ENCODE results near the gene UBE2C. TPM values are rescaled to one million over a fixed set of nuclear protein-coding genes. Genes with fewer than 3 reads are reported as not detected.
A peak's percentile ranks its signal among the peaks of the same experiment; 100 is the strongest.

The UBE2C gene
- total RNA-seq, 1 donor from 2014 or later, result 2.4 TPM

- DNase-seq, result peak; percentile 25
- no peak for TF ChIP-seq CTCF (IDR thresholded peaks at IDR 0.05)
- no peaks in the 10 kb centered on the region for H3K27me3 Mint-ChIP-seq
- intact Hi-C loops (cut with micrococcal nuclease), result loop anchor here (1.0 to 10.0 kb wide), 3 partner anchors 136 to 566 kb away; no protein-coding TSS in a partner anchor
- no peak overlapping the region for H3K27ac Mint-ChIP-seq
- H3K36me3 Mint-ChIP-seq (ENCODE audit: low read depth), result peaks cover 69% of the 10 kb centered on the region
- H3K4me3 Mint-ChIP-seq, result no peak overlapping the region
- peaks cover 9% of the 10 kb centered on the region for H3K4me1 Mint-ChIP-seq
- ChIA-PET POLR2A (interaction anchor here (0.7 to 1.2 kb wide), 4 partner anchors 8 to 186 kb away, joined by 4 to 7 read pairs (median 5); partner anchors contain the start of genes DNTTIP1 and WFDC3), CTCF (interaction anchor here (0.8 to 2.2 kb wide), 18 partner anchors 10 to 480 kb away, joined by 3 to 26 read pairs (median 4); partner anchors contain the start of genes CTSA and NEURL2)
- ATAC-seq (ENCODE audit: low read depth), result peak; percentile 95
- H3K9me3 Mint-ChIP-seq, result no peaks in the 10 kb centered on the region
These were observed 13.4 kb upstream of the UBE2C start for GRCh38 chr20:45798935-45799642.

GRCh38 chr20:45801851-45802250, 10.6 kb upstream of the UBE2C start:
- no peak for DNase-seq
- peaks cover 72% of the 10 kb centered on the region for H3K36me3 Mint-ChIP-seq (ENCODE audit: low read depth)
- H3K27me3 Mint-ChIP-seq, result no peaks in the 10 kb centered on the region
- intact Hi-C loops (cut with micrococcal nuclease), result no loop called here
- ATAC-seq (ENCODE audit: low read depth), result no peak
- ChIA-PET CTCF (no interaction called here), POLR2A (no interaction called here)
- peaks cover 9% of the 10 kb centered on the region for H3K4me1 Mint-ChIP-seq
- no peak for TF ChIP-seq CTCF (IDR thresholded peaks at IDR 0.05)
- no peak overlapping the region for H3K4me3 Mint-ChIP-seq
- H3K9me3 Mint-ChIP-seq, result no peaks in the 10 kb centered on the region
- H3K27ac Mint-ChIP-seq, result no peak overlapping the region

GRCh38 chr20:45810191-45810970, 2.1 kb upstream of the UBE2C start:
- Mint-ChIP-seq H3K36me3 (ENCODE audit: low read depth) (peaks cover 48% of the 10 kb centered on the region), H3K4me1 (peaks cover 17% of the 10 kb centered on the region), H3K4me3 (no peak overlapping the region), H3K27me3 (no peaks in the 10 kb centered on the region), H3K9me3 (no peaks in the 10 kb centered on the region), H3K27ac (no peak overlapping the region)
- TF ChIP-seq CTCF (IDR thresholded peaks at IDR 0.05), result no peak
- intact Hi-C loops (cut with micrococcal nuclease), result no loop called here
- CTCF ChIA-PET, result no interaction called here
- POLR2A ChIA-PET, result interaction anchor here (0.6 to 0.7 kb wide), 2 partner anchors 9 to 15 kb away, joined by 3 to 4 read pairs; no protein-coding TSS in a partner anchor
- no peak for DNase-seq
- ATAC-seq (ENCODE audit: low read depth), result no peak

GRCh38 chr20:45813006-45813340, 529 bp downstream of the UBE2C start:
- Mint-ChIP-seq H3K4me3 (peak overlapping the region; percentile 84), H3K36me3 (ENCODE audit: low read depth) (peaks cover 29% of the 10 kb centered on the region), H3K27ac (no peak overlapping the region), H3K27me3 (no peaks in the 10 kb centered on the region), H3K9me3 (no peaks in the 10 kb centered on the region), H3K4me1 (peaks cover 17% of the 10 kb centered on the region)
- DNase-seq (no peak), ATAC-seq (ENCODE audit: low read depth) (no peak)
- intact Hi-C loops (cut with micrococcal nuclease), result loop anchor here (2.0 kb wide), 2 partner anchors 20 to 44 kb away; partner anchors contain the start of genes ACOT8 and ZSWIM3
- POLR2A ChIA-PET, result interaction anchor here (0.7 to 1.6 kb wide), 2 partner anchors 122 to 494 kb away, joined by 3 to 6 read pairs; partner anchors contain the start of gene PCIF1
- no peak for TF ChIP-seq CTCF (IDR thresholded peaks at IDR 0.05)
- CTCF ChIA-PET, result interaction anchor here (1.0 kb wide), 1 partner anchor 174 kb away, joined by 3 read pairs; no protein-coding TSS in a partner anchor

GRCh38 chr20:45813489-45813888, 1.0 kb downstream of the UBE2C start:
- H3K4me1 Mint-ChIP-seq, result peaks cover 17% of the 10 kb centered on the region
- H3K27me3 Mint-ChIP-seq, result no peaks in the 10 kb centered on the region
- ChIA-PET CTCF (no interaction called here), POLR2A (interaction anchor here (1.6 kb wide), 1 partner anchor 122 kb away, joined by 6 read pairs; the partner anchor contains the start of gene PCIF1)
- no peak for ATAC-seq (ENCODE audit: low read depth)
- peak overlapping the region; percentile 84 for H3K4me3 Mint-ChIP-seq
- H3K27ac Mint-ChIP-seq, result no peak overlapping the region
- no peaks in the 10 kb centered on the region for H3K9me3 Mint-ChIP-seq
- intact Hi-C loops (cut with micrococcal nuclease), result loop anchor here (2.0 kb wide), 2 partner anchors 21 to 43 kb away; partner anchors contain the start of genes ACOT8 and ZSWIM3
- DNase-seq, result no peak
- peaks cover 27% of the 10 kb centered on the region for H3K36me3 Mint-ChIP-seq (ENCODE audit: low read depth)
- no peak for TF ChIP-seq CTCF (IDR thresholded peaks at IDR 0.05)
